ENCODE data around the gene CHCHD6. TPM values are rescaled to one million over a fixed set of nuclear protein-coding genes. Genes with fewer than 3 reads are reported as not detected.

The CHCHD6 gene
- total RNA-seq, 1 donor from 2014 or later, result 28.7 TPM

DNA sequence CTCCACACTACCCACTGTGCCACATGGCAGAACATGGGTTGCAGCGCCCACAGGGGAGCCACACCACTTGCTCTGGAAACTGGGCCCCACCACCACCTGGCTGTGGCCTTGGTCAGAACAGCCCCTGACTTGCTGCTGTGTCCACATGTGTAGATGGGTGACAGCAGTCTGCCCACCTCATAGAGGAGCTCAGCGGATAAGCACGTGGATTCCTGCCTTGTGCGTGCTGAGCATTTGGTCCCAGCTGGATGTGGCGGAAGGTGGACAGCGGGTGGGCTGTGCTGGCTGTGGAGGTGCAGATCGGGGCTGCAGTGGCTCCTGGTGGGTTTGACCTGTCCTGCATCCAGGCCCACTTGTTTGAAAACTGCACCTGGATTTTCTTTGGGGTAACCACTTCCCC lies 272.9 kb downstream of the CHCHD6 start:
- no peaks in the 10 kb centered on the region for H3K36me3 ChIP-seq (ENCODE audit: control insufficient read depth, insufficient read depth, low read length)
- no peak overlapping the region for H3K4me3 ChIP-seq (ENCODE audit: low read depth, low read length)
- TF ChIP-seq CTCF (IDR thresholded peaks at IDR 0.05; ENCODE audit: insufficient read depth, low read length, poor library complexity, severe bottlenecking), result no peak
- H3K27me3 ChIP-seq (ENCODE audit: control insufficient read depth, insufficient read depth, low read length), result peaks cover 7% of the 10 kb centered on the region
- DNase-seq (ENCODE audit: low read depth), result no peak

GRCh38 chr3:126977821-126978220 lies 273.8 kb downstream of the CHCHD6 start:
- no peak for DNase-seq (ENCODE audit: low read depth)
- TF ChIP-seq CTCF (IDR thresholded peaks at IDR 0.05; ENCODE audit: insufficient read depth, low read length, poor library complexity, severe bottlenecking), result no peak
- Histone ChIP-seq H3K27me3 (ENCODE audit: control insufficient read depth, insufficient read depth, low read length) (peaks cover 7% of the 10 kb centered on the region), H3K36me3 (ENCODE audit: control insufficient read depth, insufficient read depth, low read length) (no peaks in the 10 kb centered on the region), H3K4me3 (ENCODE audit: low read depth, low read length) (no peak overlapping the region)

GRCh38 chr3:126978291-126978690 lies 274.3 kb downstream of the CHCHD6 start:
- Histone ChIP-seq H3K4me3 (ENCODE audit: low read depth, low read length) (no peak overlapping the region), H3K36me3 (ENCODE audit: control insufficient read depth, insufficient read depth, low read length) (no peaks in the 10 kb centered on the region), H3K27me3 (ENCODE audit: control insufficient read depth, insufficient read depth, low read length) (peaks cover 7% of the 10 kb centered on the region)
- DNase-seq (ENCODE audit: low read depth), result no peak
- TF ChIP-seq CTCF (IDR thresholded peaks at IDR 0.05; ENCODE audit: insufficient read depth, low read length, poor library complexity, severe bottlenecking), result no peak

DNA sequence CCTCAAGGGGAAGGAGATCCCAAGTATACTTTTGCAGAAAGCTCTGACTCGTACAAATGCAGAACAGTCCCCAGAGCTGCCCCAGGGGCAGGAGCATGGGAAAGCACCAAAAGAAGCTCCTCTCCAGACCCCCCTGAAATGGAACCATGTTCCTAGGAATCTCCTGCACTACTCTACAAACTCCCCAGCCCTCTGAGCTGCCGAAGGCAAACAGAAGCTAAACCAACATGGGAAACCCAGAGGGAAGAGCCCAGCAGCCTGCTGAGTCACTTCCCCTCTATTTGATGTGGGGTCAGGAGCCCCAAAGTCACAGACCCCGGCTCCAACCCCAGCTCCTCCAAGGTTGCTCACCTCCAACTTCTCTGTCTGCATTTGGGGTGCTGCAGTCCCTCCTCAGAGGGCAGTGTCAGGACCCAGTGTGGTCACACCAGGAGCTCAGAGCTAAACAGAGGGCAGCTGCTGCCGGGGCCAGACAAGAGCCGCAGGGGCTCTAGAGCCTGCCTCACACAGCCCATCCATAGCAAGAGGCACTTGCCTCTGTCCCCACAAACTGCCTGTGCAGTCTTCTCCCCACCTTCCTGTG lies 275.1 kb downstream of the CHCHD6 start:
- TF ChIP-seq CTCF (IDR thresholded peaks at IDR 0.05; ENCODE audit: insufficient read depth, low read length, poor library complexity, severe bottlenecking), result no peak
- H3K4me3 ChIP-seq (ENCODE audit: low read depth, low read length), result no peak overlapping the region
- DNase-seq (ENCODE audit: low read depth), result no peak
- H3K36me3 ChIP-seq (ENCODE audit: control insufficient read depth, insufficient read depth, low read length), result no peaks in the 10 kb centered on the region
- H3K27me3 ChIP-seq (ENCODE audit: control insufficient read depth, insufficient read depth, low read length), result peaks cover 7% of the 10 kb centered on the region

- no peak for DNase-seq (ENCODE audit: low read depth)
- no peak for TF ChIP-seq CTCF (IDR thresholded peaks at IDR 0.05; ENCODE audit: insufficient read depth, low read length, poor library complexity, severe bottlenecking)
- no peaks in the 10 kb centered on the region for H3K36me3 ChIP-seq (ENCODE audit: control insufficient read depth, insufficient read depth, low read length)
- H3K4me3 ChIP-seq (ENCODE audit: low read depth, low read length), result no peak overlapping the region
- H3K27me3 ChIP-seq (ENCODE audit: control insufficient read depth, insufficient read depth, low read length), result peaks cover 7% of the 10 kb centered on the region
Observed at GRCh38 chr3:126980266-126980811, 276.3 kb downstream of the CHCHD6 start.

DNA sequence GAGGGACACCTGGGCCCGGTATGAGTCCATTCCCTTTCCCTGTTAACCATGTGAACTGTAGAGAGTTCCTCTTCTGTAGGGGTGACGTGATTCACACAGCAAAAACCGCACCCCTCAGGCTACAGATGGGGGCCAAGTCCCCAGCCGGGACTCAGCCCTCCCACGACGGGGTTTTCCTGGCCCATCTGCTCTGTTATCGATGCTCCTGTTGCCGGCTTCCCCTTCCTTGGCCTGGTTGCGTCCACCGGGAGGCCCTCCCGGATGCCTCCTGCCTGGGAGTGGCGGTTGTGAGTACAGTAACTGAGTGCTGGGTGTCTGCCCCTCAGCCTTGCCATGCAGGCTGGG lies 278.1 kb downstream of the CHCHD6 start:
- DNase-seq (ENCODE audit: low read depth), result no peak
- Histone ChIP-seq H3K27me3 (ENCODE audit: control insufficient read depth, insufficient read depth, low read length) (peaks cover 7% of the 10 kb centered on the region), H3K36me3 (ENCODE audit: control insufficient read depth, insufficient read depth, low read length) (no peaks in the 10 kb centered on the region), H3K4me3 (ENCODE audit: low read depth, low read length) (peak overlapping the region; percentile 45)
- TF ChIP-seq CTCF (IDR thresholded peaks at IDR 0.05; ENCODE audit: insufficient read depth, low read length, poor library complexity, severe bottlenecking), result no peak
